Tibial artery (tissue), 4 donors: ENCODE results near the gene PRODH2.
A peak's percentile ranks its signal among the peaks of the same experiment; 100 is the strongest.

ENCODE experiments used
- DNase-seq, 2 donors: peaks; one replicate each; pipeline ENCODE4 v3.0.0-alpha.2; 2019
- H3K27ac ChIP-seq, 2 donors: fragments of 200-600 bp; sonication (generic) in 1 of 2; 1 replicate in 1 of 2; 2 replicates in 1 of 2; pipeline ENCODE4 v1.5.1; 2018 to 2019; ENCODE audit warnings: mild to moderate bottlenecking in 1 of 2
- H3K27me3 ChIP-seq, 2 donors: fragments of 200-600 bp; sonication (generic) in 1 of 2; one replicate each; pipeline versions ENCODE4 v1.5.1 to v1.6.0; 2016 to 2019
- H3K36me3 ChIP-seq, 3 donors: fragments of 200-600 bp; sonication (generic) in 2 of 3; one replicate each; pipeline ENCODE4 v1.5.1; 2016 to 2019; ENCODE audit warnings: mild to moderate bottlenecking in 2 of 3
- H3K4me1 ChIP-seq, 4 donors: fragments of 200-600 bp; sonication (generic) in 2 of 4; 1 replicate in 3 of 4; 2 replicates in 1 of 4; pipeline ENCODE4 v1.5.1; 2016 to 2019
- H3K4me3 ChIP-seq, 2 donors: fragments of 200-600 bp; sonication (generic) in 1 of 2; 1 replicate in 1 of 2; 2 replicates in 1 of 2; pipeline ENCODE4 v1.5.1; 2018 to 2019; ENCODE audit warnings: mild to moderate bottlenecking in 2 of 2
- H3K9me3 ChIP-seq, 3 donors: fragments of 200-600 bp; sonication (generic) in 1 of 3; one replicate each; pipeline ENCODE4 v1.5.1; 2016 to 2019
- intact Hi-C: fragments of 100-400 bp; cut with DNase I; formaldehyde crosslinking; loops from one replicate; pipeline ENCODE4 v1.15.0; 2023; ENCODE audit warnings: low total_unique reads
- TF ChIP-seq, protein P1 (sequence below), 2 experiments: fragments of 200-600 bp in 1 of 2; fragments of 450-650 bp in 1 of 2; IDR thresholded peaks; one replicate each; pipeline ENCODE4 v1.5.1; 2017 to 2019; ENCODE audit warnings: antibody characterized with exemption in 2 of 2, mild to moderate bottlenecking in 1 of 2, moderate library complexity in 1 of 2

PRODH2 gene

DNA sequence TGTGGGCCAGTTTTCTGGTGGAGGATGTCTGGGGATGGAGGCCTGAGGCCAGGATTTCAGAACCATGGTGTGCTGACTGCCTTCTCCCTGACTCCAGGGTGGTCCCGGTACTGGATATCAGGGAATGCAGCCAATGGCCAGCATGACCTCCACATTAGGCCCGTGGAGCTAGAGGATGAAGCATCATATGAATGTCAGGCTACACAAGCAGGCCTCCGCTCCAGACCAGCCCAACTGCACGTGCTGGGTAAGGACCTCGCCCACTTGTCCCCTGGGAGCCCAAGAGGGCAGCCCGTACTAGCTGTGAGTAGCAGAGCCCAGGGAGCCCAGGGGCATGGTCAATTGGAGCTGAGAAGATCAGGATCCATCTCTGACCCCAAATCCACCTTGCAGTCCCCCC lies 45.7 kb upstream of the PRODH2 start:
- Histone ChIP-seq H3K36me3 (no peaks in the 10 kb centered on the region), H3K9me3 (peaks cover 0 to 8% (median 0%) of the 10 kb centered on the region in 3 donors), H3K27me3 (peaks cover 9 to 87% of the 10 kb centered on the region in 2 donors), H3K4me1 (peaks cover 0 to 17% (median 12%) of the 10 kb centered on the region in 4 donors), H3K4me3 (no peak overlapping the region), H3K27ac (no peak overlapping the region)
- DNase-seq: no peak
- intact Hi-C loops: no loop called here
- TF ChIP-seq, protein P1, sequence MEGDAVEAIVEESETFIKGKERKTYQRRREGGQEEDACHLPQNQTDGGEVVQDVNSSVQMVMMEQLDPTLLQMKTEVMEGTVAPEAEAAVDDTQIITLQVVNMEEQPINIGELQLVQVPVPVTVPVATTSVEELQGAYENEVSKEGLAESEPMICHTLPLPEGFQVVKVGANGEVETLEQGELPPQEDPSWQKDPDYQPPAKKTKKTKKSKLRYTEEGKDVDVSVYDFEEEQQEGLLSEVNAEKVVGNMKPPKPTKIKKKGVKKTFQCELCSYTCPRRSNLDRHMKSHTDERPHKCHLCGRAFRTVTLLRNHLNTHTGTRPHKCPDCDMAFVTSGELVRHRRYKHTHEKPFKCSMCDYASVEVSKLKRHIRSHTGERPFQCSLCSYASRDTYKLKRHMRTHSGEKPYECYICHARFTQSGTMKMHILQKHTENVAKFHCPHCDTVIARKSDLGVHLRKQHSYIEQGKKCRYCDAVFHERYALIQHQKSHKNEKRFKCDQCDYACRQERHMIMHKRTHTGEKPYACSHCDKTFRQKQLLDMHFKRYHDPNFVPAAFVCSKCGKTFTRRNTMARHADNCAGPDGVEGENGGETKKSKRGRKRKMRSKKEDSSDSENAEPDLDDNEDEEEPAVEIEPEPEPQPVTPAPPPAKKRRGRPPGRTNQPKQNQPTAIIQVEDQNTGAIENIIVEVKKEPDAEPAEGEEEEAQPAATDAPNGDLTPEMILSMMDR (IDR thresholded peaks at IDR 0.05): no peak

DNA sequence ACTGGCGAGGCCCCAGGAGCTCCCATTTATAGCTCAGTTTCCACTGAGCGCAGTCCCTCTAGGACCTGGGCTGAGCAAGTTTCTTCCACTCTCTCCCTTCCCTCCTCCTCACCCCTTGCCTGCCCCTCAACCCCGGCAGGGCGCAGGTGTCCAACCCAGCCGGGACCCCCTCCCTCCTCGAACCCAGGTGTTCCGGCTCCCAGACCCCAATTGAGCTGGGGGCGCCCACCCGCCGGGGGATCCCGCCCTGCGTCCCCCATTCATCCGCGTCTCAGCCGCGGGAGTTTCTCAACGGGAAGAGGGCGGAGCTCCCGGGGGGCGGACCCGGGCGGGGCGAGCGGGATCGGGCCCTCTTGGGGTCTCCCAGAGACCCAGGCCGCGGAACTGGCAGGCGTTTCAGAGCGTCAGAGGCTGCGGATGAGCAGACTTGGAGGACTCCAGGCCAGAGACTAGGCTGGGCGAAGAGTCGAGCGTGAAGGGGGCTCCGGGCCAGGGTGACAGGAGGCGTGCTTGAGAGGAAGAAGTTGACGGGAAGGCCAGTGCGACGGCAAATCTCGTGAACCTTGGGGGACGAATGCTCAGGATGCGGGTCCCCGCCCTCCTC lies 44.0 kb upstream of the PRODH2 start, which contains the start of gene KIRREL2:
TSS of gene KIRREL2 (plus strand) at position 366 of the 604 bp plus-strand sequence. CDS start at position 575, 209 bp downstream.
- H3K4me3 ChIP-seq: peak within 1 kb of the TSS; percentile 27 to 43
- H3K4me1 ChIP-seq: peaks cover 0 to 17% (median 12%) of the 10 kb centered on the region in 4 donors
- no peaks in the 10 kb centered on the region for H3K36me3 ChIP-seq
- H3K27ac ChIP-seq: no peak within 1 kb of the TSS
- H3K27me3 ChIP-seq: peaks cover 9 to 88% of the 10 kb centered on the region in 2 donors
- no peak for DNase-seq
- intact Hi-C loops: no loop called here
- H3K9me3 ChIP-seq: peaks cover 0 to 8% (median 0%) of the 10 kb centered on the region in 3 donors
- TF ChIP-seq, protein P1 (IDR thresholded peaks at IDR 0.05): no peak

DNA sequence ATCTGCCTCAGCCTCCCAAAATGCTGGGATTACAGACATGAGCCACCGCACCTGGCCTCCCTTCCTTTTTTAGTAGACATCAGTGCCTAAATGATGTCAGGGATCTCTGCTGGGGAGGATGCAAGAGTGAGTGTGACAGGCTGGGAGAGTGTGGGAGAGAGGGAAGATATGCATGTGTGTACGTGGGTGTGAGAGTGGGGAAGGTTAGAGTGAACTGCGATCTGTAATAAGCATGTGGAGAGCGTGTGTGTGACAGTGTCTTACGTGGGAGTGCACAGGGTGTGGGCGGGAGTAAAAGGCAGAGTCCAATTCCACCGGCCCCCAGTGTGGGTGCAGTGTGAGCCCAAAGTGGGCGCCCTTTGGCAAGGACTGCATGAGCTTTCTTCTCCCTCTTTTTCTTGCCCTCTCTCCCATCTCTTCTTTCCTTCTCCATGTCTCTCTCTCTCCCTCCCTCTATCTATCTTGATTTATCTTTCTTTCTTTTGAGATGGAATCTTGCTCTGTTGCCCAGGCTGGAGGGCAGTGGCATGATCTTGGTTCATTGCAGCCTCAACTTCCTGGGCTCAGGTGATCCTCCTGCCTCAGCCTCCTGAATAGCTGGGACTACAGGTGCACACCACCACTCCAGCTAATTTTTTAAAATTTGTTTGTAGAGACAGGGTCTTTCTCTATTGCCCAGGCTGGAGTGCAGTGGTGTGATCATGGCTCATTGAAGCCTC lies 40.6 kb upstream of the PRODH2 start:
- TF ChIP-seq, protein P1 (IDR thresholded peaks at IDR 0.05): no peak
- intact Hi-C loops: no loop called here
- Histone ChIP-seq H3K9me3 (no peaks in the 10 kb centered on the region), H3K4me3 (no peak overlapping the region), H3K4me1 (peaks cover 0 to 17% (median 12%) of the 10 kb centered on the region in 4 donors), H3K27me3 (peaks cover 9 to 90% of the 10 kb centered on the region in 2 donors), H3K36me3 (no peaks in the 10 kb centered on the region), H3K27ac (no peak overlapping the region)
- DNase-seq: no peak

DNA sequence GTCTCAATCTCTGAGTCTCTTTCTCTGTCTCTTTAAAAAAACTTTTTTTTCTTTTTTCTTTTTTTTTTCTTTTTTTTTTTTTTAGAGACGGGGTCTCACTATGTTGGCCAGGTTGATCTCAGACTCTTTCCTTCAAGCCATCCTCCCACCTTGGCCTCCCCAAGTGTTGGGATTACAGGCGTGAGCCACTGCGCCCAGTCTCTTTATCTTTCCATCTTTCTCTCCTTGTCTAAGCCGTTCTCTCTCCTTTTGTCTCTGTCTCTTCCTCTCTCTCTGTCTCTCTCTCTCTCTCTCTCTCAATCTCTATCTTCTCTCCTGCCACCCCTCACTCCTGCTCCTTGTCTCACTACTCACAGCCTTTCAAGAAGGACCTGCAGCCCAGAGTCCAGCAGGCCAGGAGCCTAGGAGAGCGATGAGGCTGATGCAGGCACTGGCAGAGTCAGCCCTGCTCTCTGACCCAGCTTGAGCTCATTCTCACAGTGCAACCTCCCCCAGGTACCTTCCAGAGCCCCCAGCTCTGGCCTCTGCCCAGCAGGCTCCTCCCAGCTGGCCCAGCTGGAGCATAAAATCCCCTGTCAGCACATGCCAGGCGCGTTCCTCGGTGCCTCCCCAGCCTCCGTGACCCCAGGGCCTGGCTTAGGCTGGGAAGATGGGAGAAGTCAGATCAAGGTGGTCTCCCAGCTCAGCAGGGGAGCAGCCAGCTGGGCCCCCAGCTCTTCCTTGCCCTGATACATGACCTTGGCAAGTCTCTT lies 39.6 kb upstream of the PRODH2 start, which contains the start of gene NPHS1:
TSS of gene NPHS1 (minus strand) at position 476 of the 752 bp plus-strand sequence. CDS start 667 bp downstream, outside the sequence.
- Histone ChIP-seq H3K4me3 (no peak within 1 kb of the TSS), H3K27ac (no peak within 1 kb of the TSS), H3K27me3 (peaks cover 9 to 93% of the 10 kb centered on the region in 2 donors), H3K9me3 (no peaks in the 10 kb centered on the region), H3K36me3 (no peaks in the 10 kb centered on the region), H3K4me1 (peaks cover 0 to 15% (median 12%) of the 10 kb centered on the region in 4 donors)
- no peak for DNase-seq
- TF ChIP-seq, protein P1 (IDR thresholded peaks at IDR 0.05): no peak
- intact Hi-C loops: no loop called here

DNA sequence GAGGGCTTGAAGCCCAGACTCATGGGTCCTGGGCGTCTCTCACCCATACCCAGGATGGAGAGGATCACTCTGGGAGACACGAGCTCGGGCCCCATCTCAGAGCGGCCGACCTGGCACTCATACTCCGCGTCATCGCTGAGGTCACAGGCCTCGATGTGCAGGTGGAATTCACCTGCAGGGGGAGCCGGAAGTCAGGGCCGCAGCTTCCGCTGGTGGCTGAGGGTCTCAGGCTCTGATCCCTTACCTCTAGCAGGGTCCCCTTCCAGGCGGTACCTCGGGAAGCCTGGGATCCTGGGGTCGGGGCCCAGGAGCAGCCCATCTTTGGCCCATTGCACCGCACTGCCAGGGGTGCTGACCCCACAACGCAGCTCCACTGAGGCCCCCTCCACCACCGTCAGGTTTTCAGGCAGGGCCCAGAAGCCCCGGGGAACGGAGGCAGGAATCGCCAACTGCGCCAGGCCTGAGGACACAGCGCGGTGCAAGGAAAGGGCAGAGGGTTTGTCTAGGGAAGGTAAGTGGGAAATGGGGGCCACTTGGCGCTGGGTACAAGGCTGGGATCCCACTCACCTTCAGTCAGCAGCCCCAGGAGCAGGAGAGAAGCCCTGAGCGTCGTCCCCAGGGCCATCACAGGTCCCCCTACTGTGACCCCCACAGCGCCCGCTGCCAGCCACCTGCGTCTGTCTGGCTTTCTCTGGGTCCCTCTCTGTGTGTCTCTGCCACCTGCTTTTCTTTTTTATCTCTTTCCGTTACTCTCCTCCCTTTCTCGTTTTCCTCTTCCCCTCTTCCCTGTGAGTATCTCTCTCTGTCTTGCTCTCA lies 38.8 kb upstream of the PRODH2 start:
- Histone ChIP-seq H3K4me1 (peaks cover 0 to 7% (median 4%) of the 10 kb centered on the region in 4 donors), H3K27me3 (peaks cover 5 to 86% of the 10 kb centered on the region in 2 donors), H3K9me3 (no peaks in the 10 kb centered on the region), H3K36me3 (no peaks in the 10 kb centered on the region), H3K27ac (no peak overlapping the region), H3K4me3 (no peak overlapping the region)
- intact Hi-C loops: no loop called here
- no peak for DNase-seq
- TF ChIP-seq, protein P1 (IDR thresholded peaks at IDR 0.05): no peak
